T-helper 1 cell (primary cell): Measurements from ENCODE around the gene EFNB2.

Source experiments
- DNase-seq, 5 donors: peaks; one replicate each; pipeline ENCODE4 v3.0.0-alpha.2; 2012 to 2020

Gene EFNB2

GRCh38 chr13:106480351-106480910 lies 55.0 kb downstream of the EFNB2 start:
- DNase-seq = no peak

- no peak for DNase-seq
Observed at GRCh38 chr13:106479929-106480328, 55.5 kb downstream of the EFNB2 start.

GRCh38 chr13:106478116-106478515 lies 57.3 kb downstream of the EFNB2 start:
- DNase-seq = no peak

- DNase-seq = no peak
Observed at GRCh38 chr13:106477303-106477702, 58.2 kb downstream of the EFNB2 start.

GRCh38 chr13:106475852-106476251 lies 59.6 kb downstream of the EFNB2 start:
- DNase-seq = no peak

- no peak for DNase-seq
Observed at GRCh38 chr13:106474912-106475311, 60.5 kb downstream of the EFNB2 start.

- DNase-seq = no peak
Observed at GRCh38 chr13:106473154-106473553, 62.3 kb downstream of the EFNB2 start.

- no peak for DNase-seq
Observed at GRCh38 chr13:106472621-106473020, 62.8 kb downstream of the EFNB2 start.

- DNase-seq = no peak
Observed at GRCh38 chr13:106471957-106472543, 63.4 kb downstream of the EFNB2 start.

GRCh38 chr13:106470576-106470975 lies 64.9 kb downstream of the EFNB2 start:
- DNase-seq = no peak

GRCh38 chr13:106468744-106469590 lies 66.5 kb downstream of the EFNB2 start:
- DNase-seq = no peak

GRCh38 chr13:106468207-106468606 lies 67.3 kb downstream of the EFNB2 start:
- DNase-seq = no peak

GRCh38 chr13:106467427-106468122 lies 67.9 kb downstream of the EFNB2 start:
- no peak for DNase-seq

GRCh38 chr13:106466691-106467426 lies 68.6 kb downstream of the EFNB2 start:
- DNase-seq = no peak

GRCh38 chr13:106464076-106464475 lies 71.4 kb downstream of the EFNB2 start:
- no peak for DNase-seq

- no peak for DNase-seq
Observed at GRCh38 chr13:106462710-106463109, 72.8 kb downstream of the EFNB2 start.

GRCh38 chr13:106455777-106456176 lies 79.7 kb downstream of the EFNB2 start:
- DNase-seq = no peak

GRCh38 chr13:106455190-106455589 lies 80.3 kb downstream of the EFNB2 start:
- no peak for DNase-seq

GRCh38 chr13:106453101-106453500 lies 82.4 kb downstream of the EFNB2 start:
- DNase-seq = no peak

- no peak for DNase-seq
Observed at GRCh38 chr13:106450991-106451390, 84.5 kb downstream of the EFNB2 start.

GRCh38 chr13:106449096-106449495 lies 86.4 kb downstream of the EFNB2 start:
- DNase-seq = no peak

- no peak for DNase-seq
Observed at GRCh38 chr13:106445996-106446395, 89.5 kb downstream of the EFNB2 start.
